M059J (cell line): ENCODE results near the gene NHP2. TPM values are rescaled to one million over a fixed set of nuclear protein-coding genes. Genes with fewer than 3 reads are reported as not detected.
A peak's percentile ranks its signal among the peaks of the same experiment; 100 is the strongest.
"Not testable (repeated sequence)": the region's sequence is repeated elsewhere in the genome, so short reads cannot be mapped to it uniquely, and the experiment has no call there.

Experiments used
- DNase-seq: peaks from one replicate; pipeline ENCODE4 v3.0.0-alpha.2; 2012; ENCODE audit warnings: low read depth
- total RNA-seq: library from RNA; depleted of rRNA; stranded (reverse); fragments of >200 nt; shearing (Covaris generic); gene quantifications from 2 replicates; pipeline ENCODE4 v1.2.3, GENCODE V29; 2014; rRNA removed

NHP2 gene
- total RNA-seq = 188 and 233 TPM in 2 replicates

DNA sequence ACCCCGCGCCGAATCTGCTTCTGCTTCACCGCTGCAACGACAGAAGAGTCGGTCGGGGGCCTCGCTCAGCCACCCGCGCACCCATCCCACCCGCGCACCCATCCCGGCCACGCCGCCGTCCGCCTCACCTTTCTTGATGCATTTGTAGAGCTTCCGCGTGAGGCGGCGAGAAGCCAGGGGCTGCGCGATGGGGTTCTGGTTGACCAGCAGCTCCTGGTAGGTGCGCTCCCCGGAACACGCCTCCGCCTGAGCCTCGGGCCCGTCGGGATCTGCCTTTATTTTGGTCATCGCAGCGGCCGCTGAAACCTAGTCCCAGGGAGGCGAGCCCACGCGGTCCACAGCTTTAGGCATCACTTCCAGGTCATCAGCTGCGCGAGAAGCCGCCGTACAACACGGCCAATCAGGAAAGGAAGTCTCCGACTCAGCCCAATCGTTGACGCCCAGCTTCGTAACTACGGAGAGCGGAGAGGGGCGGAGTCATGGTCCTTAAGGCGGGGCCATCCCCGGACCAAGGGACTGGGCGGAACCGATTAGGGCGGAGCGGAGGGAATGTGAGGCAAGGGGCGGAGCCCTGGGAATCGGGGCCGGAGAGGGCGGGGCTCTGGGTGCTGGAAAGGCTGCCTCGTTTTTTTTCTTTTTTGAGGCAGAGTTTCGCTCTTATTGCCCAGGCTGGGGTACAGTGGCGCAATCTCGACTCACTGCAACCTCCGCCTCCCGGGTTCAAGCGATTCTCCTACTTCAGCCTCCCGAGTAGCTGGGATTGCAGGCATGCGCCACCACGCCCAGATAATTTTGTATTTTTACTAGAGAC, at the start of gene NHP2:
TSS of gene NHP2 (minus strand) at position 356 of the 811 bp plus-strand sequence. CDS start at position 288, 68 bp downstream.
- peak; percentile 97 for DNase-seq

DNA sequence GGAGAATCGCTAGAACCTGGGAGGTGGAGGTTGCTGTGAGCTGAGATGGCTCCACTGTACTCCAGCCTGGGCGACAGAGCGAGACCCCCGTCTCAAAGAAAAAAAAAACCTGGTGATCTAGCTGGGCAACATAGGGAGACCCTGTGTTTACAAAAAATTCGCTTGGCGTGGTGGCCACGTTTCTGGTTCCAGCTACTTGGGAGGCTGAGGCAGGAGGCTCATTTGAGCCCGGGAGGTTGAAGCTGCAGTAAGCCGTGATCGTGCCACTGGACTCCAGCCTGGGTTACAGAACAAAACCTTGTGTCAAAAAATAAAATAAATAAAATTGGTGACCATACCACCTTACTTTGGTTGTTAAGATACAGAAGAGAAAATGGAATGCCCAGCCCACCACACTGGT, 48.9 kb upstream of the NHP2 start:
- DNase-seq = no peak

DNA sequence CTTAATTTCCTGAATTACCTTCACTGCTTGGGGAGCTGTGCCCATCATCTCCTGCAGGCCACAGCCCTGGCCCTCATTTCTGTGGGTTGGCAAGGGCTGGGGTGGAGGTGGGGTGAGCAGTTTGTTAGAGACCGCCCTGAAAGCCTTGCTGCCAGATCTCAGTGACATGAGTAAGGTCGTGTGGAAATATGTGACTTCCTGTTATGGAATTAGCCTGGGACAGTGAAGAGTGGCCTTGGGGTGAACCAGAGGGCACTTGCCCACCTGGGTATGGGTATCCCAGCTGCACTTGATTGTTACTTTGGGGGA, 48.2 kb upstream of the NHP2 start:
- DNase-seq = peak; percentile 46

DNA sequence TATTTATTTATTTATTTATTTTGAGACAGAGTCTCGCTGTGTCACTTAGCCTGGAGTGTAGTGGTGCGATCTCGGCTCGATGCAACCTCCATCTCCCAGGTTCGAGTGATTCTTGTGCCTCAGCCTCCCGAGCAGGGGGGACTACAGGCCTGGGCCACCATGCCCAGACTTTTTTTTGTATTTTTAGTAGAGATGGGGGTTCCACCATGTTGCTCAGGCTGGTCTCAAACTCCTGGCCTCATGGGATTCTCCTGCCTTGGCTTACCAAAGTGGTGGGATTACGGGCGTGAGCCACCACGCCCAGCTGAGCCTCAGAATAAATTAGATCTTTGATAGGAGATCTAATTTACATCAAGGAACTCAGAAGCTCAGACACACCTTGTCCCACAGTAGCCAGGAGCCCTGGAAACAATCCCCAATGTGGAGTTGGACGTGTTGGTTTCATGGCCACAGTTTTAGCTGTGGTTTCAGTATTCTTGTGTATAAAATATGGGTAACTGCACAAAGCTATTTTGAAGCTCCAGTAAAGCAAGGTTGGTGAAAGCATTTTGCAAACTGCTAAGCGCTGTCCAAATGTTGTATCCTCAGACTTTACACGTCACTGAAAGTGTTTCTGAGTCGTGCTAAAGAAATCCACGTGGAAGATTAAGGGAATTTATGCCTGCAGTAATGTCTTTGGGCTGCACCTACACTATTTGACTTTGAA, 47.7 kb upstream of the NHP2 start:
- no peak for DNase-seq

DNA sequence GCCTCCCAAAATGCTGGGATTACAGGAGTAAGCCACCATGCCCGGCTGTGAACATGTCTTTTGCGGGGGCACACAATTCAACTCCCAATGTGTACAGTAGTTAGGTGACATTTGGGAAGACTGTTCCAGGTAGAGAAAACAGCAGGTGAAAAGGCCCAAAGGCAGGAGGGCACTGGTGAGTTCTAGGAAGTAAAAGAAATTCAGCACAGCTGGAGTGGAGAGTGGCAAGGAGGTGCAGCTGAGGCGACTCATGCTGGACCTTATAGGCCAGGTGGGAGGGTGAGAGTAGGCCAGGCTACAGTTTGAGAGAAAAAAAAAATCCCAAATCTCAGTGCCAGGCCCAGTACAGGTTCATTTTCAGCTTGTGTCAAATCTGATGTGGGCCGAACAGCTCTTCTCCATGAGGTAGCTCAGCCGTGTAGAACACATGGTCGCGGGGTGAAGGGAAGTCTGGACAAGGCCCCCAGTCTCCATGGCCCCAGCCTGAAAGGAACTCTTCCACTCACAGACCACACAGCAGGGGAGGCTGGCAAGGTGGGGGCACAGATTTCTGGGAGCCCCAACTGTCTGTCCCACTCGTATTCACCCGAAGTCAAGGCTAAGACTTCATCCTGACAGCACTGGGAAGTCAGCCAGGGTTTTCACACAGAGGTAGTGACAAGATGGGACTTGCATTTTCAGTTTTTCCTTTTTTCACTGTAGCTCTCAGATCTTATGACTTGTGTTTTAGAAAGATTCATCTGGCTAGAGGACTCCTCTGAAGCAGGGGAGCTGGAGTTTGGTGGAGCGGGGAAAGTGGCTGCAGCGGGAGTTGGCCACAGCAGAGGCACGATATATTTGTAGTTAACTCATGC, 46.1 kb upstream of the NHP2 start:
- no peak for DNase-seq

DNA sequence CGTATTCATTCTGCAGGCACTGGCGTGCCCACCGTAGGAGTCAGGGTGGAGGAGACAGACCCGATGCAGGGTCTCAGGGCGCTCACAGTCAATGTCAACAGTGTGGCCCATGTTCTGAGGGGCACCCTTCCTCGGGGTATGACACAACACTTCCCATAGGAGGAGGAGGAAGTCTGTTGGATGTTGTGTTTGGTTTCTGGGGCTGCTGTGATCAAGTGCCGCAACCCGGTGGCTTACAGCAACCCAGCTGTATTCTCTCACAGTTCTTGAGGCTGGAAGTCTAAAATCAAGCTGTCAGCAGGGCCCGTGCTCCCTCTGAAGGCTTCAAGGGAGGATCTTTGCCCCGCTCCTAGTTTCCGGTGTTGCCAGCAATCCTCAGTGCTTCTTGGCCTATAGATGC, 45.0 kb upstream of the NHP2 start:
- DNase-seq = no peak

DNA sequence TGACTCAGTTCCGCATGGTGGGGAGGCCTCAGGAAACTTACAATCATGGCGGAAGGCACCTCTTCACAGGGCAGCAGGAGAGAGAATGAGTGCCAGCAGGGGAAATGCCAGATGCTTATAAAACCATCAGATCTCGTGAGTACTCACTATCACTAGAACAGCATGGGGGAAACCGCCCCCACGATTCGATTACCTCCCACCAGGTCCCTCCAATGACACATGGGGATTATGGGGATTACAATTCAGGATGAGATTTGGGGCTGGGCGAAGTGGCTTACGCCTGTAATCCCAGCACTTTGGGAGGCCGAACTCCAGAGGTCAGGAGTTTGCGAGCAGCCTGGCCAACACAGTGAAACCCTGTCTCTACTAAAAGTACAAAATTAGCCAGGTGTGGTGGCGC, 44.5 kb upstream of the NHP2 start:
- DNase-seq = not testable (repeated sequence)

DNA sequence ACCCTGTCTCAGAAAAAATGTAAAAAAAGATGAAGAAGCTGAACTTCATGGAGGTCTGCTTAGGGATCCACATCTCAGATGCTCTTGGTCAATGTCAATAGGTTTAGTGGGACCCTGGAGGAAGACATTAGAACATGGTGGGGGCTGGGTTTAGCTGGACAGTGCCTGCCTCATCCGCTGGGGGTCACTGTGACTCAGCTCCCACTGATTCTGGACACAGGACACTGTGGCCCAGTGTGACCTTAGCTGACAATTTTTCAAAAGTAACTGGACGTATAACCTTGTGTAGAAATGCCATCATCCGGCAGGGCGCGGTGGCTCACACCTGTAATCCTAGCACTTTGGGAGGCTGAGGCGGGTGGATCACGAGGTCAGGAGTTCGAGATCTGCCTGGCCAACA, 43.3 kb upstream of the NHP2 start:
- no peak for DNase-seq

- no peak for DNase-seq
These were observed 42.7 kb upstream of the NHP2 start for GRCh38 chr5:178196281-178196812.

DNA sequence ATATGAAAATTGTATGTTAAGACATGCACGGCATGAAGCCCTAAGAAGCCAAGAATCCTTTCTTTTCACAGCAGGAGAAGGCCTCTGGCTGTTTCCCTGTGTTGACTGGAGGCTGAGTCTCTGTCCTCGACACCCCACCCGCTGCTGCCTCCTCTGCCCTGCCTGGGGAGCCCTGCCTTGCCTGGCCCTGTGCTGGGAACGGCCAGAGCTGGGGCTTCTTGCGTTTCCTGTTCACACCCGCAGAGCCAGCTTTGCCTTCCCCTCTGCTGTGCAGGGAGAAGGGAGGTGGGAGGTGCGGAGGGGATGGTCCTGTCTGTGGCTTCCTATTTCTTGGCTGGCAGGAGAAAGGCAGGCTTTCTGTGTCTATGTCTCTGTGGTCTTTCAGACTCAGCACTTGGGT, 40.3 kb upstream of the NHP2 start:
- DNase-seq = no peak

GRCh38 chr5:178193251-178193809, 39.6 kb upstream of the NHP2 start:
- no peak for DNase-seq

DNA sequence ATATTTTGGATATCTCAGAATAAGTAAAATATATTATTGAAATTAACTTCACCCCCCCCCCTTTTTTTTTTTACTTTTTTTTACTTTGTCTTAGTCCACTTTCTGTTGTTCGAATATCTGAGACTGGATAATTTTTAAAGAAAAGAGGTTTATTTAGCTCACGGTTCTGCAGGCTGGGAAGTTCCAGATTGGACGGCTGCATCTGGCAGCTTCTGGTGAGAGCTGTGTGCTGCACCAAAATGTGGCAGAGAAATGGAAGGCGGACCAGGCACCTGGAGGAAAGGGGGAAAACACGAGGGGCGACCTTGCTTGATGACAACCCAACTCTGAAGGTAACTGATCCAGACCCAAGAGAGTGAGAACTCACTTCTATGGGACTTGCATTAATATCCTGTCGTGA, 39.1 kb upstream of the NHP2 start:
- DNase-seq = no peak

DNA sequence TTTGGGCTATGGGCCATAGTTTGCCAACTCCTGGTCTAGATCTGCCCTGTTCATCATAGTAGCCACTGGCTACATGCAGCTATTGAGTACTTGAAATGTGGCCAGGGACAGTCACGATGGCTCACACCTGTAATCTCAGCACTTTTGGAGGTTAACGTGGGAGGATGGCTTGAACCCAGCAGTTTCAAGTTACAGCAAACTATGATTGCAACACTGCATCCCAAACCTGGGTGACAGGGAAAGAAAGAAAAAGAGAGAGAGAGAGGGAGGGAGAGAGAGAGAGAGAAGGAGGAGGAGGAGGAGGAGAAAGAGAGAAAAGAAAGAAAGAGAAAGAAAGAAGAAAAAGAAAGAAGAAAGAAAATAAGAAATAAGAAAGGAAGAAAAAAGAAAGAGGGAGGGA, 38.6 kb upstream of the NHP2 start:
- DNase-seq = no peak

DNA sequence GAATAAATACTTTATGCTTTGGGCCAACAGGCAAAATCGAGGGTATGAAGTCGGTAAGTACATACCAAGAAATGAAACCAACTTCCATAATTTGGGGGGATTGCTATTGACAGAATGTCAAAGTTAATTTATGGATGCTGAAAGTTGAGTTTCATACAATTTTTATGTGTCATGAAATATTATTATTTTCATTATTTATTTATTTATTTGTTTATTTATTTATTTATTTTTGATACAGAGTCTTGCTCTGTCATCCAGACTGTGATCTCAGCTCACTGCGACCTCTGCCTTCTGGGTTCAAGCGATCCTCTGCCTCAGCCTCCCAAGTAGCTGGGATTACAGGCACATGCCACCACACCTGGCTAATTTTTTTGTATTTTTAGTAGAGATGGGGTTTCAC, 38.0 kb upstream of the NHP2 start:
- DNase-seq = no peak

- DNase-seq = no peak
These were observed 35.7 kb upstream of the NHP2 start for GRCh38 chr5:178189433-178189832.

DNA sequence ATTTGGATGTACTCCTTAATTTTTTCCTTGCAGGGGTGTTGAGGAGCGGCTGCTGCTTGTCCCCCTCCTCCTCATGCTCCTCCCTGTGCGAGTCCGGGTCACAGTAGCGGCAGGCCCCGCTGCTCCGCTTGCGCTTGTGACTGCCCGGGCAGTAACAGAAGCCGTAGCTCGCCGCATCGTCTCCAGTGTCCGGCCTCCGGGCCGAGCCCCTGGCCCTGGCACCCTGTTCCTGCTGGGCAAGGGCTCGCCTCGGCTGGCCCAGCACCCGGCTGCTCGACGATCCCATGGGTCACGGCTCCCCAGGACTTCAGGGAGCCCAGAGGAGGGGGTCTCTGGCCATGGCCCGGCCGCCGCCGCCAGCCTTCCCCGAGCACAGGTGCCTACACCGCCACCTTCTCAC, 33.3 kb upstream of the NHP2 start, which contains the start of gene GMCL2:
TSS of gene GMCL2 (minus strand) at position 358 of the 400 bp plus-strand sequence. CDS start at position 286, 72 bp downstream.
- DNase-seq = no peak

GRCh38 chr5:178186427-178186826, 32.7 kb upstream of the NHP2 start:
- no peak for DNase-seq

DNA sequence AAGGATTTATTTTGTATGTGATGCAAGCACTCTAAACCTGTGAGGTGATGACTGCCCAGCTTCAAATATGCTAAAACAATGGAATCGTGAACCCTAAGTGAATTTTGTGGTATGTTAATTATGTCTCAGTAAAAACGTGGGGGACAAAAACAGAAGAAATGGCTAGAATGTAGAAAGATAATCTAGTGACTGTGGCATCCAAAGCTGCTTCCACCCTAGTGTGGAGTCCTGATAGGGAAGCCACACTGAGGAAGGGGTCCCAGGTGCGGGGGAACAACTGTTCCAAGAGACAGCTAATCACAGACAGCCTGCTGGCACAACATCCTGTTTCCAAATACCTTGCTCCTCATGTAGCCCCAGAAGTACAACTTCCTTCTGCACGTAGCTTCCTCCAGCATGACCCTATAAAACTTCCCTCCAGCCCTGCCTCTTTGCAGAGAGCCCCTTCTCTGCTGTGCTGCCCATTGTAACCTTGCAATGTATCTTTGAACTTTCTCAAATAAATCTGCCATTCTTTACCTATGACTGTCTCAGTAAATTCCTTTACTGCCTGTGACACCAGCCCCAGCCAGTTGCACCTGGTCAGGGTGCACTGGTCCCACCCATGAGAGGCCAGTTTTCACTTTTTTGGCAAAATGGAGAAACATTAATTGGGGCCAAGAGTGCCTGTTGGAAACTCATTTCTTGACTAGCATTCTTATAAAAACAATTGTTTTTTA, 28.6 kb upstream of the NHP2 start:
- DNase-seq = no peak

GRCh38 chr5:178180141-178180863, 26.6 kb upstream of the NHP2 start:
- no peak for DNase-seq

DNA sequence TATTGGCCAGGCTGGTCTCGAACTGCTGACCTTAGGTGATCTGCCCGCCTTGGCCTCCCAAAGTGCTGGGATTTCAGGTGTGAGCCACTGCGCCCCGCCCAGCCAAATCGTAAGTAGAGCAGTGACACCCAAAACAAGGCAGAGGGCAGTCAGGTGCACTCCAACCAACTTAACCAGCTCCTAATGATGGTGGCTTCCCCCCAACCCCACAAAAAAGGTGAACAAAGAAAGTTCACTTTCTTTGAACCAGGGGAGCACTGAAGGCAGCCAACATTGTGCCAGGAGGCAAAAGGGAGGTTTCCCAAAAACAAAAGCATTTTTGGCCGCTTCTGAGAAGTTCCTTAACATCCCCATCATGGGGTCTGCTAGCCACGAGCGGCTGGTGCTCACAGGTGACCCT, 23.9 kb upstream of the NHP2 start:
- no peak for DNase-seq
